ENCODE measurements around the gene ZNF19.
"Not testable (repeated sequence)": the region's sequence is repeated elsewhere in the genome, so short reads cannot be mapped to it uniquely, and the experiment has no call there.

Gene ZNF19

DNA sequence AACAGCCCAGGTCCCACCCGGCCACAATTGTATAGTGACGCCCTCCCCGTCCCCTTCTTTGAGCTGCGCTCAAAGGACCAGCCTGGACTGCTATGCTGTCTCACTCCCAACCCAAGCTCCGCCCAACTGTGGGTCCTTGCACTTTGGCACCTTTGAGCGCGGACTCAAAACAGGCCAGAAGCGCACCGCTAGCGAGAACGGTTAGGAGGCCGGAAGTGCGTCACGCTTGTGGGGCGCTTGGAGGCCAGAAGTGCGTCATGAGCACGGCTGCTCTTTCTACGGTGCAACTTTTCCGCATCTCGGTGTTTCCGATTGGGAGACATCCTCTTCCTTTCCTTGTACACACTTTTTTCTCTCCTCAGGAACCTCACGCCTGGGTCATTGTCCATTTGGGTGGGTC is at the start of gene ZNF19:
Gene ZNF19 (minus strand): TSS at position 203 of the 400 bp plus-strand sequence. CDS start 7,210 bp downstream, outside the sequence.
- no peak for DNase-seq

DNA sequence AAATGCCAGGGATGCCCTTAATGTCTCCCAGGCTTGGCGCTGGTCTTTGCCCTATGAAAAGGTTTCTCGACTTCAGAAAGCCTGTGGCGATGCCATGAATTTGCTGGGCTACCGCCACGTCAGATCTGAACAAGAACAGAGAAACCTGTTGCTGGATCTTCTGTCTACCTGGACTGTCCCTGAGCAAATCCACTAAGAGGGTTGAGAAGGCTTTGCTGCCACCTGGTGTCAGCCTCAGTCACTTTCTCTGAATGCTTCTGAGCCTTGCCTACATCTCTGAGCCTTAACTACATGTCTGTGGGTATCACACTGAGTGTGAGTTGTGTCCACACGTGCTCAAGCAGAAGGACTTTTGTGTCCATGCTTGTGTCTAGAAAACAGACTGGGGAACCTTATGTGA is 48.5 kb upstream of the ZNF19 start:
- DNase-seq, result peak; percentile 76

DNA sequence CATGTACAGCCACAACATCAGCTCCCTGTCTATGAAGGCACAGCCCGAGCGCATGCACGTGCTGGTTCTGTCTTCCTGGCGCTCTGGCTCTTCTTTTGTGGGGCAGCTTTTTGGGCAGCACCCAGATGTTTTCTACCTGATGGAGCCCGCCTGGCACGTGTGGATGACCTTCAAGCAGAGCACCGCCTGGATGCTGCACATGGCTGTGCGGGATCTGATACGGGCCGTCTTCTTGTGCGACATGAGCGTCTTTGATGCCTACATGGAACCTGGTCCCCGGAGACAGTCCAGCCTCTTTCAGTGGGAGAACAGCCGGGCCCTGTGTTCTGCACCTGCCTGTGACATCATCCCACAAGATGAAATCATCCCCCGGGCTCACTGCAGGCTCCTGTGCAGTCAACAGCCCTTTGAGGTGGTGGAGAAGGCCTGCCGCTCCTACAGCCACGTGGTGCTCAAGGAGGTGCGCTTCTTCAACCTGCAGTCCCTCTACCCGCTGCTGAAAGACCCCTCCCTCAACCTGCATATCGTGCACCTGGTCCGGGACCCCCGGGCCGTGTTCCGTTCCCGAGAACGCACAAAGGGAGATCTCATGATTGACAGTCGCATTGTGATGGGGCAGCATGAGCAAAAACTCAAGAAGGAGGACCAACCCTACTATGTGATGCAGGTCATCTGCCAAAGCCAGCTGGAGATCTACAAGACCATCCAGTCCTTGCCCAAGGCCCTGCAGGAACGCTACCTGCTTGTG is 47.8 kb upstream of the ZNF19 start:
- DNase-seq, result no peak

DNA sequence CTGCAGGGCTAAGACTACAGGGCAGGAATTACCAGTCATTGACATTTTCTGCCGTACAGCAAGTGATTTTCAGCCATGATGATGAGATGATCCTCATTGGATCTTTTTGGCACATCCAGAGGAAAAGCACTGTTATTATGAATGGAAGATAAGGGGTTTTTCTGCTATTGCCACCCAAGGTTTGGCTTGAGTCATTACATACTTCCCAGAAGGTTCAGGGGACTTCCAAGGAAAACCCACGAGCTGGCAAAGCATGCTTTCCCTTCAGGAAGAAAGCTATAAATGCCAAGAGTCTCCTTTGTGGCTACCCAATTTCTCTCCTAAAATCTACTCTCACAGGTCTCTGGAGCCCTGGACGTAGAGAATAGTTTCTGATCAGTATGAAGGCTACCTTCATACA is 43.2 kb upstream of the ZNF19 start:
- no peak for DNase-seq

DNA sequence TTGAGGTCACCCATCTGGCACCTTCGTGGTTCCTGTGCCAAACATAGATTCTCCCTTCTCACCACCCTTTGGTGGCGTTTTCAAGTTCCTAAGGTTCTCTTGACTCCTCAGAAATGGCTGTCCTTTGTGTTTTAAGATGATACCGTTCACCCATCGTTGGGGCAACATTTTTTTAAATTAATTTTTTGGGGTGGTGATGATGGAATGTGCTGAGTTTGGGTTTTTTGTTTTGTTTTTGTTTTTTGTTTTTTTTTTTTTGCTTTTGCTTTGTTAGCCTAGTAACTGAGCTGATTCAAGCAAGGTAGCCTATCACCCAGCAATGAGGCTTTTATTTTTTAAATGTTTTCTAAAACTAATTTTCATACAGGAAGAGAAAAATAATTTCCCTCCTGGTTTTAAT is 39.7 kb upstream of the ZNF19 start:
- no peak for DNase-seq

DNA sequence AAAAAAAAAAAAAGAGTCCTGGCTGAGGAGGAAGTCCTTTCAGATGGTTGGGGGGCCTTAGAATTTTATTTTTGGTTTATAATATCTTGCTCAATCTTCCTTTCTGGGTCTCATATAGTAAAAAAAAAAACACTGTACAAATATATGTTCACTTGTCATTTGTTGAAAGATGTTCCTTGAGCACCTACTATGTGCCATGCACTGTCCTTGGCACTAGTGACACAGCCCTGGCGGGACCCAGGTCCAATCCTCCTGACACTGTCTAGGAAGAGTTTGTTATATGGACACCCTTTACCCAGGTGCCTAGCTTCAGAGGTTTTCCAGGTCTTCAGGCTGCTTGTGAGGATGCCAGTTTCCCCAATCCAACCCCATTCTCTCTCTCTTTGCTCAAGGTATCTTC is 39.1 kb upstream of the ZNF19 start:
- DNase-seq, result no peak

DNA sequence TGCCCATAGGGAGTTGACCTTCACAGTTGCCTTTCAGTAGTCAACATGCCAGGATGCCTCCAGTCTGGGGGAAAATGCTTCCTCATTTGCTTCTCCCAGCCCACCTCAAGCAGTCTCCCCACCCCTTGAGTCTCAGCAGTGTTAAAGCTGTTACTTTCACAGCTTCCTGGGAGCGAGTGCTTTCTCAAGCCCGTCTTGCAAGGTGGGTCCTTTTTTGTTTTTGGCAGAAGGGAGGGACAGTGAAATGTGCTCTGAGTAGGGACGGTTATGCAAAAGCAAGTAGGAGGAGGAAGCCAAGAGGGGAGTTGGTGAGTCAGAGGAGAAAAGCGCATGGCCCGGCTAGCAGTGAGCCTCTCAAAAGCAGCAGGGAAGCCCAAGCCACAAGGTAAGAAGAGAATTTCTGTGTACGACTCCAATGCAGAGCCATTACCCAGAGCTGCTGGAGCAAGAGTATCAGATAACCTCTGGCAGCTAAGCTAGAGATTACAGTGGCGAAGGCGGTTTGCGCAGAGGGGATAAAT is 37.0 kb upstream of the ZNF19 start, which contains the start of gene CHST4:
Gene CHST4 (plus strand): TSS at position 316 of the 521 bp plus-strand sequence. CDS start 10,252 bp downstream, outside the sequence.
- peak; percentile 96 for DNase-seq

DNA sequence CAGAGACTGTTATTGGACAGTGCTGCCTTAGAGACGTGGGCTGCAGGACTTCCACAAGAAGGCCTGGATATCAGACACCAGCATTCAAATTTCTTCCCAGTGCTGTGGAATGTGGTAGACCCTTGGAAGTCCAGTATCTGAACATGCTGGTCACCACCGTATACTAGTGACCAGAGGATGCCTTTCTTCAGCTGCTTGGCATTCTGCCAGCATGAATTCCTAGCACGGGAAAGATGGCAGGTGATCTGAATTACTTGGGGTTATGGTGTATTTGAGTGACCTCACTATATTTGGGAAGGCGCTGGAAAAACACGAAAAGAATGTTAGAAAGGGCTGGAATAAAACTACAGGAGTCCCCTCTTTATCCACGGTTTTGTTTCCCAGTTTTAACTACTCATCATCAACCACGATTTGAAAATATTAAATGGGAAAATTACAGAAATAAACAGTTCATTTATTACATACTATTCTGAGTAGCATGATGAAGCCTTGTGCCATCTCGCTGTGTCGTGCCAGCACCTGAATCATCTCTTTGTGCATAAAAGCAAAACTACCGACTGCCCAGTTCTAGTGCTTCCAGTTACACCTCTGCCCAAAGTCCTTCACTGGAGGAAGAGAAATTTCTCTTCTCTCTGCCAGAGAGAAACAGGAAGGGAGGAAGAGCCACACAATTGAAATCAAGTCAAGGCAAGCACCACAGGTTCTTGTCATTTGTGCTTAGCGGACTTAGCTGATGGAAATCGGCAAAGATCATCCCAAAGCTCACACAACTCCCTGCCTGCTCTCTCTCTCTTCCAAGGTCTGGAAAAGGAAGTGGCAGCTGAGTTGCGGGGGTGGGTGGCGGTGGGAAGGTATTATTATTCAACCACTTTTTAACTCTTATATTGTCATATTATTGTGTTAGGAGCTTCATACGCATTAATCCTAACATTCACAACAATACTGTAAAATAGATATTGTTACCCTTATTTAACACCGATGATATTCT is 35.7 kb upstream of the ZNF19 start:
- DNase-seq, result no peak

DNA sequence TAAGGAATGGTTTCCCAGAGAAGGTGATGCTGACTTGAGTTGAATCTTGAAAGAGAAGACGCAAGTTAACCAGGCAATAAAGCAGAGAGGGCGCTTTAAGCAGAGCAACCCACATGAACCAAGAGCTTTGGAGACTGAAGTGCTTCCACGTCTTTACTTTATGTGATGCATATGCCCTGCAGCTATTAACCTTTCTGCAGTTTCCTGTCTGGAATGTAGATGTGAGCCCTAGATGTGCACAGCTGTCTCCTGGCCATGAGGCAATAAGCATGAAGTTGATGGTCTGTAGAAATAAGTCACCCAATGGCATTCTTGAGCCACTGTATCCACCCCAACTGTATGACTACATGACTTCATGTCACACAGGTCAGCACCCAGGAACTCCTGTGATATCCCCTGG is 31.4 kb upstream of the ZNF19 start:
- DNase-seq, result peak; percentile 77

DNA sequence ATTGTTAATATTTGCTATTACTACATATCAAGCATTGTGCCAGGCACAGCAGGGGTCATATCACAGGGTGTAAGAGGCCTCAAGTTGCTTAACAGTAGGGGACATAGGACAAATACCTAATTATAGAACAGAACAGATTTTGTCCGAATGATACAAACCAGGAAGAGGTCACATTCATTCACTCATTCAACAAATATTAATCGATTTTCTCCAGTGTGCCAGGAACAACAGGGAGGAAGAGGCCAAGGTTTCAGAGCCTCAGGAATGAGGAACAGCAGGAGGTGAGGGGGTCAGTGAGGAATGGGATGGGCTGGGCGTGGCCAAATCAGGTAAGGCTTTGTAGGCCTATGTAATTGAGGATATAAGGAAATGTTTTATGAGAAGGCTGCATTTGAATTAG is 25.9 kb upstream of the ZNF19 start:
- DNase-seq, result no peak

DNA sequence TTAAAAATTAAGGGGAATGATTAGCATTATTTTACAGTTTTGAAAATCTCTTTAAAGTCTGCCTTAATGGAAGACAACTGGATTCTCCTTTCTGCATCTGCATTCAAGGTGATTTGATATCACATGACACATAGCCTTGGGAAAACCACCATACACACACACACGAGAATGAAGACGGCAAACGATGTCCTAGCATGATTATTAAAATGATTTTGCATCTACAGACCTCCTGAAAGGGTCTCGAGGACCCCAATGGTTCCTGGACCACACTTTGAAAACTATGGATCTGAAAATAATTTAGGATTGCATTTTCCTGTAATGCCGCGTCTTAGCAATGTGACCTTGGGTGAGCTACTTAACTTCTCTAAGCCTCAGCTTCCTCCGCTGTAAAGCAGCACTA is 25.4 kb upstream of the ZNF19 start:
- no peak for DNase-seq

DNA sequence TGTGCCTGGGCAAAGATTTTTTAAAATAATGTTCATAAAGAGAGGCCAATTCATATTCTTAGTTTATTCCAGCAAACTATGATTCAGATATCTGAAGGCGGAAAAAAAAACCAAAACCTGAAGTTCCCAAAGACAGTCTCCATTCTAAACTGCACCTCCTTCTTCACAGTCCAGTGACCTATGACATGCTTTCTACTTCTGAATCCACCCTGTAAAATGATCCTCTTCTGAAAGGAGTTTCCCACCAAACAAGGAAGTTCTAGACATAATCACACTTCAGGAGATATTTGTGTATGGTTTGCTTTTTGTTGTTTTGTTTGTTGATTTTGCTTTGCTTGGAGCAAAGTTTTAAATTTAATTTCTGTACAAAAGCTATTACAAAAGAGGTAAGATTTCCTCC is 24.2 kb upstream of the ZNF19 start:
- no peak for DNase-seq

DNA sequence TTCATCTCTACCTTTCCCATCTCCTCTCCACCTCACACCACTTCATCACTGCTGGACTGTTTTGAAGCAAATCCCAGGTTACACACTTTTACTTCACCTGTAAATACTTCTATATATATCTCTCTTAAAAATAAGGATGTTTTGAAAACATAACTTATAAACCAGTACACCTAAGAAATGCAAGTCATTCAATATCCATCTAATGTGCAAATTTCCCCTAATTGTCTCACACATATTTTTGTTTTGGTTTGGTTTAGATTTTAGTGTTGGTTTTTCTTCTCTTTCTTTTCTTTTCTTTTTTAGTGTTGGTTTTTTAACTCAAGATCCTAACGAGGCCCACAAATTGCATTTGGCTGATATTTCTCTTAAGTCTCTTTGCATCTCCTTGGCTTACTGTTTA is 17.9 kb upstream of the ZNF19 start:
- DNase-seq, result no peak

DNA sequence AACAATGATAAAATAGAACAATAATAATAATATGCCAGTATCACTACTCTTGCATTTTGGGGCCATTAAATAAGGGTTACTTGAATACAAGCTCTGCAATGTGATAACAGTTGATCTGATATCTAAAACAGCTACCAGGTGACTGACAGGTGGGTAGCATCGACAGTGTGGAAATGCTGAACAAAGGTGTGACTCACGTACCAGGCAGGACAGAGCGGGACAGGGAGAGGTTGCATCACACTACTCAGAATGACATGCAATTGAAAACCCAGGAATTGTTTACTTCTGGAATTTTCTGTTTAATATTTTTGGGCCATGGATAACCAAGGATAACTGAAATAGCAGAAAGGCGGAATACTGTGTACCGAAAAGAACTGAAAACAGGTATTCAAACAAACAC is 15.8 kb upstream of the ZNF19 start:
- no peak for DNase-seq

DNA sequence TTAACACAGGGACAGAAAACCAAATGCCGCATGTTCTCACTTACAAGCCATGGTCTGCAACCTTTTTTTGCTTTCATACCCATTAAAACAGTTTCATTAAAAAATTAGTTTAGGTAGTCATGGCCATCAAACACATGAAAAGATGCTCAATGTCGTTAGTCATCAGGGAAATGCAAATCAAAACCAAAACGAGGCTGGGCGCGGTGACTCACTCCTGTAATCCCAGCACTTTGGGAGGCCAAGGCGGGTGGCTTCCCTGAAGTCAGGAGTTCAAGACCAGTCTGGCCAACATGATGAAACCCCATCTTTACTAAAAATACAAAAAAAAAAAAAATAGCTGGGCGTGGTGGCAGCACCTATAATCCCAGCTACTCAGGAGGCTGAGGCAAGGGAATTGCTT is 14.9 kb upstream of the ZNF19 start:
- DNase-seq, result not testable (repeated sequence)

DNA sequence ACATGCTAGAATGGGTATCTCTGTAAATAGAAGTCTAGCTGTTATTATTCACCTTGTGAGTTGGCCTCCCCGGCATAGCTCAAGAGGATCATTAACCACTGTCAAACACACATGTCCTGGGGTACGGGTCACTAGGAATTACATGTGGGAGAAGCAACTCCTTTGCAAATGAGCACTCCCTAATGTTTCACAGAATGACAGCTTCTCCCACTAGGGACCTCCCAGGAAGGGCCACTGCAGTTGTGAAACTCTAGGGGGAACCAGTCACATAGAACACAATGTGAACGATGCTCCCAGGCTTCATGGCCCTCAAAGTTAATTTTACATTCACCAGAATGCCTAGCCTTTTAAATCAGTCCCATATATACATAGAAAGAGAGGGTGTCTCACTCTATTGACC is 12.4 kb upstream of the ZNF19 start:
- no peak for DNase-seq

DNA sequence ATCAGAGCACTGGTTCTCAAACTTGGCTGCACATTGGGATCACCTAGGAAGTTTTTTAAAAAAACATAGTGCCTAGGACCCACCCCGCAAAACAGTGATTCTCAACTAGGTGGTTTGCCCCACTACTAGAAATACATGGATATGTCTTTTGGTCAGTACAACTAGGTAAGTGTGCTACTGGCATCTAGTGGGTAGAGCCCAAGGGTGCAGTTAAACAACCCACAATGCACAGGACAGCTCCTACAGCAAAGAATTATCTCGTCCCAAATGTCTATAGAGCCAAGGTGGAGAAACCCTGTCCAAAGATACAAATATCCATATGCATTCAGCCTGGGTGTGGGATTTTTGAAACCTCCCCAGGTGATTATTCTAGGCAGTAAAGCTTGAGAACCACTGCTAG is 11.8 kb upstream of the ZNF19 start:
- DNase-seq, result no peak

DNA sequence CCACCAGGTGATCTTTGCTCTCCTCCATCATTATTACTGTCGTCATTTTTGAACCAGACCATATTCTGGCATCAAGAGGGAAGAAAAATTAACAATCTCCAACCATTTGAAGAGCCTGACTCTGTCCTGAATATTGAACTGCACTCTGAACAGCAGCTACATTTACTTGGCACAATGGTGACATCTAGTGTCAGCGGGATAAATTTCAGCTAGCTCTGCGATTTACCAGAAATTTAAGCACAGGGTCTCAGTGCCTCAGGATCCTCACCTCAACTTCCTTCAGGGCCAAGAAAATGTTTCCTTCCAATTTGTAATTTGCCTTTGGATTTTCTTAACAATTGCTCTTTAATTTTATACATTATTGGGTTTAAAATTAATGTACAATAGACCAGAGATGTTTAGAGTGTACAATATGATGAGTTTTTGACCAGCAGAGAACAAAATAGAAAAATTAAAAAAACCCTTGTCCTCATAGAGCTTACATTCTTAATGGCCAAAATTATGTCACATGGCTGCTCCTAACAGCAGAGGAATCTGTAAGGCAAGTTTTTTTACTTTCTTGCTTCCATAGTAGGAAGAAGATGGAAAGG is 10.7 kb upstream of the ZNF19 start:
- peak; percentile 68 for DNase-seq

DNA sequence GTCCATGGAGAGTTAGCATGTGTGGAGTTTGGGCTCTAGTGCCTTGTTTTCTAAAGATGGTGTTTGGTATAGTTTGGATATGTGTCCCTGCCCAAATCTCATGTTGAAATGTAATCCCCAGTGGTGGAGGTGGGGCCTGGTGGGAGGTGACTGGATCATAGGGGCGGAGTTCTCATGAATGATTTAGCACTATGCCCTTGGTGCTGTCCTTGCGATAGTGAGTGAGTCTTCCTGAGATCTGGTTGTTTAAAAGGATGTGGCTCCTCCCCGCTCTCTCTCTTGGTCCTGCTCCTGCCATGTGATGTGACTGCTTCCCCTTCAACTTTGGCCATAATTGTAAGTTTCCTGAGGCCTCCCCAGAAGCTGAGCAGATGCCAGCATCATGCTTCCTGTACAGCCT is 8.9 kb upstream of the ZNF19 start:
- no peak for DNase-seq

DNA sequence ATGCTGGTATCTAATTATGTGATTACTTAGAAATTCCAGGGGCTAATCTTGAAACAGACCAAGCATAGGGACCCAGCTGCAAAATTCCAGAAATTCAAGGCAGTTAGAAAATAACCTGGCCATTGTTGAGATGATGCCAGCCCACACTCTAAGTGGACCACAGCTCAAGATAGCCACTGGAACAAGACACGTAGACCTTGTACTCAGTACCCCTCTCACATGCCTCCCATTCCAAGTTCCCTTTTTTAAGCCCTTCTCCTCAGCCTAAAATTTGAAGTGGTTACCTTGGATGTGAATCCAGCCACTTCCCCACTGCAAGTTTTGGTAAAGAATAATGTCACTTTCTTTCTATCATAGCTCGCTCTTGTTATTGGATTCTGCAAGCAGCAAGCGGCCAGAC is 4.1 kb upstream of the ZNF19 start:
- no peak for DNase-seq

DNA sequence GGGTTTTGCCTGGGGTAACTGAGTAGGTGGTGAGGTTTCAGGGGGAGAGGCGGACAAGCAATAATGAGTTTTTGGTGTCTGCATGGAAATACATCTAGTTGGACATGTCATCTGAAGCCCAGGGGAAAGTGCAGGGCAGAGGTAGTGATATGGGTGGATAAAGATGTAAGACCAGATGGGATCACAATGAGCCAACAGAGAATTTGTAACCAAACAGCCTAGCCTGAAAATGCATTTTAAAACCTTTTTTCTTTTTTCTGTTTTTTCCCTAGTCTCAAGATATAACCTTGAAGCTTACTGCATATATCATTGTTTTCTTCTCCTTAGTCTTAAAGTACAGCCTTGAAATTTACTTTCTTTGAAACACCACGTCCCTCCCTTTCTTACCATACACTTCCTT is 3.7 kb upstream of the ZNF19 start:
- no peak for DNase-seq

DNA sequence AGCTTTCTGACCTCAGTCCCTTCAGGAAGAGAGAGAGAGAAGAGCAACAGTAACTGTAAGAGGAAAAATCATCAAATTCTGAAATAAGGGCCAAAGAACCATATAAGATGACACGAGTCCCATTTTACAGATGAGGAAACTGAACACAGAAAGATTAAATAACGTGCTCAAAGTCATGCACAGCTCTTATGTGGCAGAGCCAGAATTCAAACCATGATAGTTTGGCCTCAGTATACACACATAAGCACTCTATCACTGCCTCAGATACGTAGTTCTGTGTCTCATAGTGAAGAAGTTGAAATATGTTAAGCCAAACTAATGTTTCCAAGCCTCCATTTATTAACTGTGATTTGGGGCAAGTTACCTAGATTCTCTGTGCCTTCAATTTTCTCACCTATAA is 1.9 kb upstream of the ZNF19 start:
- DNase-seq, result no peak

DNA sequence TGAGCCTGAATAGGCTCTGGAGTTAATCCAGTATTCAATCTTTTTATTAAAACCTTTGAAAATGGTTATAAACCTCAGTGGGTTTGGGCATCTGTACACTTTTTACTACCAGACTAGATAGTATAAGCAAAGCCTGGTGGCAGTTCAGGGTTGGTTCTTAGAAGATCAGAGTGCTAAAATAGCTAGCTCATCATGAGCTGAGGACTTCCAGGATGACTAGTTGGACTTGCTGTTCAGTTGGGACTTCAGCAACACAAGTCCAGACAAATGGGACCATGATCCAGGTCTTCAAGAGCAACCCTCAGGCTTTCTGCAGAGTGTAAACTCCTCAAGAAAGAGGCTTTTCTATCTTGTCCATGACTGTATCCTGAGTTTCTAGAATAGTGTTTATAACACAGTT is 1.2 kb upstream of the ZNF19 start:
- no peak for DNase-seq
